SIG-M5 treated with dmso at 0.1 percent for 504 hours (cell line): ENCODE measurements around the gene ALDOA.
"Not testable (repeated sequence)": the region's sequence is repeated elsewhere in the genome, so short reads cannot be mapped to it uniquely, and the experiment has no call there.

Experiments used
- DNase-seq: peaks from one replicate; lab custom pipeline; 2025; ENCODE audit not compliant: unreplicated experiment; lab: John Stamatoyannopoulos, UW

ALDOA gene

GRCh38 chr16:30114411-30114810 lies 48.9 kb downstream of the ALDOA start:
- no peak for DNase-seq

GRCh38 chr16:30114833-30115232 lies 49.3 kb downstream of the ALDOA start:
- not testable (repeated sequence) for DNase-seq

GRCh38 chr16:30115238-30115637 lies 49.7 kb downstream of the ALDOA start:
- no peak for DNase-seq

- DNase-seq, result no peak
Observed at GRCh38 chr16:30116291-30117207, 51.0 kb downstream of the ALDOA start.

GRCh38 chr16:30117768-30118167 lies 52.2 kb downstream of the ALDOA start:
- no peak for DNase-seq

- no peak for DNase-seq
Observed at GRCh38 chr16:30119428-30119827, 53.9 kb downstream of the ALDOA start.
